ENCODE measurements around the gene DENND2C.

DNA sequence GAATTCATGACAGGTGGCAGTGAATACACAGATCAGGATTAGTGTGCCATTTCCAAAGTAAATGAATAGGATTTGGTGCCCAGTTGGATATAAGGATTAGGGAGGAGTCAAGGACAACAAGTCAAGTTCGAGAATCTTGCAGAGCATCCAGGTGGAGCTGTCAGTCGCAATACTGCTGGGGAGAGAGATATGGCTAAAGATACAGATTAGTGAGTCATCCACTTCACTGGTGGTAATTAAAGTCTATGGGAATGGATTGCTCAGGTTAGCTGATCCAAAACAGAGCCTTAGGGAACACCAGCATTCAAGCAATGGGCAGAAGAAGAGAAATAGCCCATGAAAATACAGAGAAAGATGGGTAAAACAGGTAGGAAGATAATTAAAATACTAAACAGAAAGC lies 115.3 kb downstream of the DENND2C start:
- TF ChIP-seq, protein P1, sequence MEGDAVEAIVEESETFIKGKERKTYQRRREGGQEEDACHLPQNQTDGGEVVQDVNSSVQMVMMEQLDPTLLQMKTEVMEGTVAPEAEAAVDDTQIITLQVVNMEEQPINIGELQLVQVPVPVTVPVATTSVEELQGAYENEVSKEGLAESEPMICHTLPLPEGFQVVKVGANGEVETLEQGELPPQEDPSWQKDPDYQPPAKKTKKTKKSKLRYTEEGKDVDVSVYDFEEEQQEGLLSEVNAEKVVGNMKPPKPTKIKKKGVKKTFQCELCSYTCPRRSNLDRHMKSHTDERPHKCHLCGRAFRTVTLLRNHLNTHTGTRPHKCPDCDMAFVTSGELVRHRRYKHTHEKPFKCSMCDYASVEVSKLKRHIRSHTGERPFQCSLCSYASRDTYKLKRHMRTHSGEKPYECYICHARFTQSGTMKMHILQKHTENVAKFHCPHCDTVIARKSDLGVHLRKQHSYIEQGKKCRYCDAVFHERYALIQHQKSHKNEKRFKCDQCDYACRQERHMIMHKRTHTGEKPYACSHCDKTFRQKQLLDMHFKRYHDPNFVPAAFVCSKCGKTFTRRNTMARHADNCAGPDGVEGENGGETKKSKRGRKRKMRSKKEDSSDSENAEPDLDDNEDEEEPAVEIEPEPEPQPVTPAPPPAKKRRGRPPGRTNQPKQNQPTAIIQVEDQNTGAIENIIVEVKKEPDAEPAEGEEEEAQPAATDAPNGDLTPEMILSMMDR (IDR thresholded peaks at IDR 0.05; ENCODE audit: low read length): no peak
- no peak for TF ChIP-seq EZH2 (optimal IDR thresholded peaks at IDR 0.05; ENCODE audit: low read depth, low read length)
- no peak for TF ChIP-seq EZH2phosphoT487 (IDR thresholded peaks at IDR 0.05; ENCODE audit: low read length)

Data from MM.1S (cell line).